Neuron (in vitro differentiated cells): ENCODE data around the gene SIGLEC1.

Experiments used
- H2AFZ ChIP-seq: one replicate; pipeline ENCODE4 v1.6.1; 2013; ENCODE audit warnings: low read depth, mild to moderate bottlenecking, inconsistent platforms, low read length, moderate library complexity
- H3K27me3 ChIP-seq: one replicate; pipeline ENCODE4 v1.6.1; 2013; ENCODE audit warnings: low read length; ENCODE audit not compliant: insufficient read depth
- H3K36me3 ChIP-seq: one replicate; pipeline ENCODE4 v1.6.1; 2013; ENCODE audit warnings: low read length; ENCODE audit not compliant: insufficient read depth
- H3K4me1 ChIP-seq: one replicate; pipeline ENCODE4 v1.6.1; 2013; ENCODE audit warnings: low read length; ENCODE audit not compliant: insufficient read depth
- H3K4me3 ChIP-seq: 2 replicates; pipeline ENCODE4 v1.5.1; 2013; ENCODE audit warnings: mild to moderate bottlenecking, low read length, moderate library complexity
- H3K9me3 ChIP-seq: one replicate; pipeline ENCODE4 v1.6.1; 2013; ENCODE audit warnings: low read length

The SIGLEC1 gene

DNA sequence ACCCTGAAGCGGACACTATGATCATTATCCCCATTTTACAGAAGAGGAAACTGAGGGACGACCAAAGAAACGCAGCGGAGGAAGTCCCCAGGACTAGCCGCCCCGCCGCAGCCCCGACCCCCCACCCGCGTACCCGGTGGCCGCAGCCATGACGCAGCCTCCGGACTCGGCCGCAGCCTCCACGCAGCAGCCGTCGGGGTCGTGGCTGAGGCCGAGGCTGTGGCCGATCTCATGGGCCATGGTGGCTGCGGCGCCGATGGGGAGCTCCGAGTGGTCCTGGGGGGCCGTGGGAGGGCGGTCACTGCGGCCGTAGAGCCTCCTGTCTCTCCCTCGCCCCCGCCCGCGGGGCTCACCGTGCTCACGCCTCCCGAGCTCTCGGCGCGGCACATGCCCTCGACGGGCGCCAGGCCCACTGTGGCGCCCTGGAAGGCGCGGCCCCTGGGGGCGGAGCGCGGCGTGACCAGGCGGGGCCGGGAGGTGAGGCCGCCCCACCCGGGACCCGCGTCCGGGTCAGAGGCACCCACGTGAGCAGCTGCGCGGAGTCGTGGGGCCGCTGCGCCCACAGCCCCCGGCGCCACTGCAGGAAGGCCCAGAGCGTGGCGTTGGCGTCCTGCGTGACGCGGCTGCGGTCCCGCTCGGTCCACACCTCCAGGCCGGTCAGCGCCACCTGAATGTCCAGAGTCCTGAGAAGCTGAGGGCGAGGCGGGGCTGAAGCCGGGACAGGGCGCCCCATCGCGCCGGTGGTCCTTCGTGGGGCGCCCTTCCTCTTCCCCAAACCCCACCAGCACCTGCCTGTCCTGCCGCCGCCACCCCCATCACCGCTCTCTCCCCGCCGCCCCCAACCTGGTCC lies 39.0 kb downstream of the SIGLEC1 start:
- Histone ChIP-seq H3K4me1 (peaks cover 6% of the 10 kb centered on the region), H2AFZ (no peak overlapping the region), H3K36me3 (no peaks in the 10 kb centered on the region), H3K27me3 (peaks cover 58% of the 10 kb centered on the region), H3K9me3 (no peaks in the 10 kb centered on the region), H3K4me3 (no peak overlapping the region)

DNA sequence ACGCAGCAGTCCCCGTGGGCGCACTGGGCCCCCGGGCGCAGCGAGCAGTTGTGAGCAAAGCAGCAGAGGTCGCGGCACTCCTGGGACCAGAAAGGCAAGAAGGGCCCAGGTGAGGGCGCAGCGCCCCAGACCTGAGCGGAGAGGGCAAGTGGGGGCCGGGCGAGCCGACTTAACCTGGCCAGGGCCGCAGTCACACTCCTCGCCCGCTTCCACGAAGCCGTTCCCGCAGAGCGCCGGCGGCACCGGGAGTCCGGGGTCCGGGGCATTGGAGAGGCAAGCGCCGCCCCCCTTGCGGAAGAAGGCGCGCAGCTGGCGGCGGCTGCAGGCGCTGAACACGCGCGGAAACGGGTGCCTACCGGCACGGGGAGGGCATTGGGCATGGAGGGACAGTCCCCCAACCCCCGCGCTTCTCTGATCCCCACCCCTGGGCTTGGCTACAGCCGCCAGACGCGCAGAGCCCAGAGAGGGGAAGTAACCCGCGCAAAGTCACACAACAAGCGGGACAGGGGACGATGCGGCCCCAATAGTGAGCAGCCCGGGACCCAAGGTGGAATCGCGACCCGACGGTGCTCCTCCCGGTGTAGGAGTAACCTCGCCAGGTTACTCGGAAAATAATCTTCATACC lies 39.7 kb downstream of the SIGLEC1 start:
- no peak overlapping the region for H3K4me3 ChIP-seq
- no peaks in the 10 kb centered on the region for H3K36me3 ChIP-seq
- peaks cover 51% of the 10 kb centered on the region for H3K27me3 ChIP-seq
- peaks cover 3% of the 10 kb centered on the region for H3K4me1 ChIP-seq
- no peak overlapping the region for H2AFZ ChIP-seq
- no peaks in the 10 kb centered on the region for H3K9me3 ChIP-seq

GRCh38 chr20:3671986-3672546 lies 40.3 kb downstream of the SIGLEC1 start:
- Histone ChIP-seq H3K4me1 (peaks cover 3% of the 10 kb centered on the region), H3K27me3 (peaks cover 50% of the 10 kb centered on the region), H3K36me3 (no peaks in the 10 kb centered on the region), H3K9me3 (no peaks in the 10 kb centered on the region), H3K4me3 (no peak overlapping the region), H2AFZ (no peak overlapping the region)

GRCh38 chr20:3670945-3671344 lies 41.5 kb downstream of the SIGLEC1 start:
- no peak overlapping the region for H3K4me3 ChIP-seq
- H3K4me1 ChIP-seq = no peaks in the 10 kb centered on the region
- H2AFZ ChIP-seq = no peak overlapping the region
- H3K9me3 ChIP-seq = no peaks in the 10 kb centered on the region
- H3K27me3 ChIP-seq = peaks cover 46% of the 10 kb centered on the region
- no peaks in the 10 kb centered on the region for H3K36me3 ChIP-seq

GRCh38 chr20:3670511-3670910 lies 41.9 kb downstream of the SIGLEC1 start:
- H2AFZ ChIP-seq = no peak overlapping the region
- H3K4me1 ChIP-seq = no peaks in the 10 kb centered on the region
- peaks cover 44% of the 10 kb centered on the region for H3K27me3 ChIP-seq
- H3K9me3 ChIP-seq = no peaks in the 10 kb centered on the region
- no peaks in the 10 kb centered on the region for H3K36me3 ChIP-seq
- no peak overlapping the region for H3K4me3 ChIP-seq

GRCh38 chr20:3669710-3670367 lies 42.6 kb downstream of the SIGLEC1 start:
- Histone ChIP-seq H3K36me3 (no peaks in the 10 kb centered on the region), H3K4me1 (no peaks in the 10 kb centered on the region), H3K4me3 (no peak overlapping the region), H2AFZ (no peak overlapping the region), H3K27me3 (peaks cover 38% of the 10 kb centered on the region), H3K9me3 (no peaks in the 10 kb centered on the region)

DNA sequence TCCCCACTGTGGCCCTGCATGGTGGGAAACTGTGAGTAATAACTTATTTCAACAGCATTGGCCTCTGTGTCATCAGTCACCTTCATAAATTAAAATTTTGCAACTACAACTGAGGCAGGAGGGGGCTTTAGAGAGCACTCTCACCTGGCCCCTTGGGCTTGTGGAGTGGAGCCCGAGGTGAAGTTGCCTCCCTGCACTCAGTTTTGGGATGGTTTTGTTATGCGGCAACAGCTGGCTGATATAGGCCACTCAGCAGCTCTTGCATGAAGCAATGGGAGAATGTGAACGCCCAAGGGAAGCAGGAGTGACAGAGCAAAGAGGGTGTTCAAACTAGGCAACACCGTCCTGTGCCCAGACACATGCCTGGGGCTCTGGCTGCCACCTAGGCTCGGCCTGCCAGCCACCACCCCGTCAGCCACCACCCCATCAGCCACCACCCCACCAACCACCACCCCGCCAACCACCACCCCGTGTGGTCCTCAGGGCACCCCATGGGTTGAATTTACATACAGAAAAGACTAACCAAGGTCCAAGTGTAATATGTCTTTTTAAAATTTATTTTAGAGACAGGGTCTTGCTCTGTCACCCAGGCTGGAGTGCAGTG lies 44.9 kb downstream of the SIGLEC1 start:
- no peaks in the 10 kb centered on the region for H3K36me3 ChIP-seq
- no peak overlapping the region for H3K4me3 ChIP-seq
- no peak overlapping the region for H2AFZ ChIP-seq
- no peaks in the 10 kb centered on the region for H3K4me1 ChIP-seq
- peaks cover 24% of the 10 kb centered on the region for H3K27me3 ChIP-seq
- H3K9me3 ChIP-seq = no peaks in the 10 kb centered on the region

- Histone ChIP-seq H3K36me3 (no peaks in the 10 kb centered on the region), H3K9me3 (peaks cover 5% of the 10 kb centered on the region), H2AFZ (no peak overlapping the region), H3K27me3 (no peaks in the 10 kb centered on the region), H3K4me3 (no peak overlapping the region), H3K4me1 (no peaks in the 10 kb centered on the region)
Measured at GRCh38 chr20:3663858-3664257, 48.5 kb downstream of the SIGLEC1 start.

- Histone ChIP-seq H3K9me3 (peaks cover 5% of the 10 kb centered on the region), H3K4me1 (no peaks in the 10 kb centered on the region), H2AFZ (no peak within 1 kb of the TSS), H3K4me3 (no peak within 1 kb of the TSS), H3K36me3 (no peaks in the 10 kb centered on the region), H3K27me3 (no peaks in the 10 kb centered on the region)
Measured at GRCh38 chr20:3663031-3663701, 49.2 kb downstream of the SIGLEC1 start, which contains the start of gene GFRA4. TSS of gene GFRA4 (minus strand) at chr20:3663399. CDS start at chr20:3663399, 0 bp downstream.
